Skeletal muscle satellite cell (primary cell): Measurements from ENCODE around the gene ARMC12.

Source experiments
- H3K27me3 ChIP-seq: 2 replicates; pipeline ENCODE4 v1.7.0; 2013; ENCODE audit warnings: low read length; ENCODE audit not compliant: control insufficient read depth, insufficient read depth
- H3K36me3 ChIP-seq: 2 replicates; pipeline ENCODE4 v1.7.0; 2013; ENCODE audit warnings: mild to moderate bottlenecking, control low read depth, low read length; ENCODE audit not compliant: insufficient read depth
- H3K4me1 ChIP-seq: 2 replicates; pipeline ENCODE4 v1.7.0; 2013; ENCODE audit warnings: low read length; ENCODE audit not compliant: control insufficient read depth, insufficient read depth
- H3K4me2 ChIP-seq: 2 replicates; pipeline ENCODE4 v1.7.0; 2013; ENCODE audit warnings: mild to moderate bottlenecking, low read length
- H3K4me3 ChIP-seq: 2 replicates; pipeline ENCODE4 v1.7.0; 2013; ENCODE audit warnings: low read length
- H3K9ac ChIP-seq: 2 replicates; pipeline ENCODE4 v1.7.0; 2013; ENCODE audit warnings: mild to moderate bottlenecking, low read depth, low read length, moderate library complexity
- H3K9me3 ChIP-seq: replicated peaks from 2 replicates; pipeline ENCODE4 v1.7.0; 2013; ENCODE audit warnings: mild to moderate bottlenecking, control low read depth, low read length

ARMC12 gene

GRCh38 chr6:35797837-35798526 lies 61.1 kb downstream of the ARMC12 start:
- H3K9ac ChIP-seq, result no peak overlapping the region
- H3K9me3 ChIP-seq, result no peaks in the 10 kb centered on the region
- H3K4me2 ChIP-seq, result no peak overlapping the region
- no peaks in the 10 kb centered on the region for H3K4me1 ChIP-seq
- no peaks in the 10 kb centered on the region for H3K36me3 ChIP-seq
- H3K27me3 ChIP-seq, result peaks cover 48% of the 10 kb centered on the region
- H3K4me3 ChIP-seq, result no peak overlapping the region
